Testis (tissue), 2 donors: ENCODE data around the gene SIM1.

Experiments used
- POLR2A ChIP-seq: fragments of 450-650 bp; IDR thresholded peaks from one replicate; pipeline ENCODE4 v1.6.1; 2017; ENCODE audit warnings: antibody characterized with exemption, mild to moderate bottlenecking, moderate library complexity
- TF ChIP-seq, protein P1 (sequence below), 3 experiments: fragments of 450-650 bp in 2 of 3; fragments of 200-600 bp in 1 of 3; sonication (generic) in 1 of 3; IDR thresholded peaks; one replicate each; pipeline ENCODE4 v1.5.1; 2016 to 2019; ENCODE audit warnings: antibody characterized with exemption in 3 of 3, mild to moderate bottlenecking in 2 of 3, moderate library complexity in 1 of 3

GRCh38 chr6:100350139-100350538, 114.6 kb downstream of the SIM1 start:
- TF ChIP-seq, protein P1, sequence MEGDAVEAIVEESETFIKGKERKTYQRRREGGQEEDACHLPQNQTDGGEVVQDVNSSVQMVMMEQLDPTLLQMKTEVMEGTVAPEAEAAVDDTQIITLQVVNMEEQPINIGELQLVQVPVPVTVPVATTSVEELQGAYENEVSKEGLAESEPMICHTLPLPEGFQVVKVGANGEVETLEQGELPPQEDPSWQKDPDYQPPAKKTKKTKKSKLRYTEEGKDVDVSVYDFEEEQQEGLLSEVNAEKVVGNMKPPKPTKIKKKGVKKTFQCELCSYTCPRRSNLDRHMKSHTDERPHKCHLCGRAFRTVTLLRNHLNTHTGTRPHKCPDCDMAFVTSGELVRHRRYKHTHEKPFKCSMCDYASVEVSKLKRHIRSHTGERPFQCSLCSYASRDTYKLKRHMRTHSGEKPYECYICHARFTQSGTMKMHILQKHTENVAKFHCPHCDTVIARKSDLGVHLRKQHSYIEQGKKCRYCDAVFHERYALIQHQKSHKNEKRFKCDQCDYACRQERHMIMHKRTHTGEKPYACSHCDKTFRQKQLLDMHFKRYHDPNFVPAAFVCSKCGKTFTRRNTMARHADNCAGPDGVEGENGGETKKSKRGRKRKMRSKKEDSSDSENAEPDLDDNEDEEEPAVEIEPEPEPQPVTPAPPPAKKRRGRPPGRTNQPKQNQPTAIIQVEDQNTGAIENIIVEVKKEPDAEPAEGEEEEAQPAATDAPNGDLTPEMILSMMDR (IDR thresholded peaks at IDR 0.05) = no peak
- TF ChIP-seq POLR2A = no peak
